GM13976 (cell line): Measurements from ENCODE around the gene ASCL5.

Experiments used
- DNase-seq: peaks from one replicate; pipeline ENCODE4 v3.0.0; 2012; ENCODE audit warnings: low spot score
- in situ Hi-C: fragments of 300-500 bp; cut with MboI; formaldehyde crosslinking; loops from one replicate; pipeline ENCODE4 v1.12.0; 2022; ENCODE audit warnings: low sequenced_read_pairs, mixed read lengths, inconsistent platforms; ENCODE audit not compliant: unreplicated experiment
- TF ChIP-seq, protein P1 (sequence below): IDR thresholded peaks from 2 replicates; pipeline ENCODE4 v1.5.1; 2012; ENCODE audit warnings: borderline replicate concordance, mild to moderate bottlenecking; ENCODE audit not compliant: insufficient read depth; ENCODE audit errors: extremely low read depth, missing control alignments, control extremely low read depth

ASCL5 gene

DNA sequence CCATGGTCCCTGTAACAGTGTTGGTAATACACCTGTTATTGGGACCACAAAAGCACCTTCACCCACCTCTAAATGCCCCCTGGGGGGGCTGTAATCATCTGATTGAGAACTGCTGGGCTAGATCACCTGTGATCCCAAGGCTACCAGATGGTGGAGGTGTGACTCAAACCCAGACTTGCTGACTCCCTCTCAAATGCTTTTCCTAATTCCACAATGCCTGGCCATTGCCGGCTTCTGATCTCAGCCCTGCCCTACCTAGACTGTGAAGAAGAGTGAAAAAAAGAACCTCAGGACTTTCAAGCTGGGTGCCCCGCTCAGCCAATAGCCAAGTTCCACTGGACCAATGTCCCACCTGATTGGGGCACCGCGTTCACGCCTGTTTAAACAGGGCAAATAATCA is 17.7 kb upstream of the ASCL5 start:
- TF ChIP-seq, protein P1, sequence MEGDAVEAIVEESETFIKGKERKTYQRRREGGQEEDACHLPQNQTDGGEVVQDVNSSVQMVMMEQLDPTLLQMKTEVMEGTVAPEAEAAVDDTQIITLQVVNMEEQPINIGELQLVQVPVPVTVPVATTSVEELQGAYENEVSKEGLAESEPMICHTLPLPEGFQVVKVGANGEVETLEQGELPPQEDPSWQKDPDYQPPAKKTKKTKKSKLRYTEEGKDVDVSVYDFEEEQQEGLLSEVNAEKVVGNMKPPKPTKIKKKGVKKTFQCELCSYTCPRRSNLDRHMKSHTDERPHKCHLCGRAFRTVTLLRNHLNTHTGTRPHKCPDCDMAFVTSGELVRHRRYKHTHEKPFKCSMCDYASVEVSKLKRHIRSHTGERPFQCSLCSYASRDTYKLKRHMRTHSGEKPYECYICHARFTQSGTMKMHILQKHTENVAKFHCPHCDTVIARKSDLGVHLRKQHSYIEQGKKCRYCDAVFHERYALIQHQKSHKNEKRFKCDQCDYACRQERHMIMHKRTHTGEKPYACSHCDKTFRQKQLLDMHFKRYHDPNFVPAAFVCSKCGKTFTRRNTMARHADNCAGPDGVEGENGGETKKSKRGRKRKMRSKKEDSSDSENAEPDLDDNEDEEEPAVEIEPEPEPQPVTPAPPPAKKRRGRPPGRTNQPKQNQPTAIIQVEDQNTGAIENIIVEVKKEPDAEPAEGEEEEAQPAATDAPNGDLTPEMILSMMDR: no peak
- DNase-seq: no peak
- in situ Hi-C loops: no loop called here

GRCh38 chr1:201143726-201144635 is 17.0 kb upstream of the ASCL5 start:
- in situ Hi-C loops: no loop called here
- no peak for DNase-seq
- TF ChIP-seq, protein P1: no peak

DNA sequence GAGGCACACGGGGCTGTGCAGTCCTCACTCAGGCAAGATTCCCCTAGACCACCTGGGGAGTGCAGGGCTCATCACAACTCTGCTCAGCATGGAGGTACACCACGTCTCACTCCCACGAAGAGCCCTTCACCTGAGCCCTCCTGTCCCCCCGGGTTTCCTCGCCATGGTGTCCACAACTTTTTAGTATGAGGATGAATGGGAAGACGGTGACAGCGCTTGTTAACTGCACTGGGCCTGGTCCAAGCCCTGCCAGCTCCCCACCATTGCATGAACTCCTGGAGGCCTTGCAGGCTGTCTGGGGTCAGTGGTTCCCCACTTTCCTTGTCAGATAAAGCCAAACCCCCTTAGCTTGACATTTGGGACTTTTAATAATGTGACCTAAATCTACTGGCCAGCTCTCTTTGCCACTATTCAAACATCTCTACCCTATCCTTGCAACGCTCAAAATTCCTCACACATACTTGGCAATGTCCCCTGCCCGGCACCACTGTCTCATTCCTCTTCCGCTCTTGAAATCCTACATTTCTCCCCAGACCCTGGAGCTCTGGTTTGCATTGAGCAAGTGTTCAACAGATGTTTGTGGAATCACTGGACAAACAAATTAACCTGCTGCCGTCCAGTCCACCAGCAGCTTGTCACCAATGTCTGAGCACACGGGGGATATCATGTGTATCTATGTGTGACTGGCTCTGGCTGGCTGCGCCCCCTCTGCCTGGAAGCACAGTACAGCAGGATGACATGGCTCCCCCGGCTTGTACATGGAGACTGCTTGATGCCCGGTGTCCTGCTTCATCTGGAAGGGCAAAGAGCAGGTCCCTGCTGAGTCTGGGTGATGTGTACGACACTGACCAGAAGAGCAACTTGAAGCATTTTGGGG is 16.1 kb upstream of the ASCL5 start:
- no peak for DNase-seq
- TF ChIP-seq, protein P1: no peak
- in situ Hi-C loops: no loop called here

- TF ChIP-seq, protein P1: no peak
- in situ Hi-C loops: no loop called here
- no peak for DNase-seq
These were observed 15.2 kb upstream of the ASCL5 start for GRCh38 chr1:201142011-201142848.

GRCh38 chr1:201141418-201141817 is 14.4 kb upstream of the ASCL5 start:
- no peak for DNase-seq
- TF ChIP-seq, protein P1: no peak
- in situ Hi-C loops: no loop called here

DNA sequence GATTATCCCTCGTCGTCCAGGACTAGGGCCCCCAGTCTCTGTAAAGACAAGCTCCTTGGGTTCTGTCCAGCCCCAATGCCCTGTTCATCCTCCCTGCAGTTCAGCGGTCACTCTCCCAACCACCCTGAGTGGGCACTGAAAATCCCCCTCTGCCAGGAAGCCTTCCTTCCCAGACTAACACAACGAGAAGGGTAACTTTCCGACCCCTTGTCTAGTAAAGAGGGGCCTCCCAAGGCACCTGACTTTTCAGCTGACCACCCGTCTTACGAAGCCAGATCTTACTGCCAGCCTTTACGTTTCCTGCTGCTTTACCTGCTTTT is 13.9 kb upstream of the ASCL5 start:
- in situ Hi-C loops: no loop called here
- TF ChIP-seq, protein P1: no peak
- no peak for DNase-seq
